Measurements from ENCODE around the gene TM4SF4. TPM values are rescaled to one million over a fixed set of nuclear protein-coding genes. Genes with fewer than 3 reads are reported as not detected.

The TM4SF4 gene
- total RNA-seq, 2 donors from 2014 or later, result 0.59 TPM; not detected in 1

Other genes starting within 250 kb of the TM4SF4 start
- 10 to 100 TPM; 12.5 to 13.2 TPM for gene TM4SF18, start 141.1 kb upstream of the TM4SF4 start, total RNA-seq
- gene TM4SF1, start 97.0 kb upstream of the TM4SF4 start, total RNA-seq, result 100 to 1,000 TPM; 125 to 194 TPM
- 10 to 100 TPM; 45.4 to 87.1 TPM for gene WWTR1, start 183.3 kb downstream of the TM4SF4 start, total RNA-seq